Smooth muscle cell (in vitro differentiated cells): ENCODE data around the gene PPP1R7. TPM values are rescaled to one million over a fixed set of nuclear protein-coding genes. Genes with fewer than 3 reads are reported as not detected.

ENCODE experiments used
- DNase-seq: peaks from one replicate; lab custom pipeline; 2025; ENCODE audit not compliant: unreplicated experiment; lab: John Stamatoyannopoulos, UW
- H2AFZ ChIP-seq: fragments of 200-600 bp; sonication (generic); 2 replicates; pipeline ENCODE4 v1.6.0; 2016; ENCODE audit warnings: antibody characterized with exemption, low read depth, mild to moderate bottlenecking
- H3F3A ChIP-seq: fragments of 200-600 bp; sonication (generic); 2 replicates; pipeline ENCODE4 v1.6.0; 2017; ENCODE audit warnings: antibody characterized with exemption, low read depth
- H3K27ac ChIP-seq: fragments of 200-600 bp; sonication (generic); 2 replicates; pipeline ENCODE4 v1.5.1; 2016; ENCODE audit warnings: low read depth, mild to moderate bottlenecking
- H3K27me3 ChIP-seq: fragments of 200-600 bp; sonication (generic); 2 replicates; pipeline ENCODE4 v1.6.1; 2016; ENCODE audit warnings: low read depth, mild to moderate bottlenecking
- H3K36me3 ChIP-seq: fragments of 200-600 bp; sonication (generic); 2 replicates; pipeline ENCODE4 v1.5.1; 2016; ENCODE audit warnings: low read depth
- H3K4me1 ChIP-seq: fragments of 200-600 bp; sonication (generic); 2 replicates; pipeline ENCODE4 v1.5.1; 2016; ENCODE audit warnings: low read depth
- H3K4me2 ChIP-seq: fragments of 200-600 bp; sonication (generic); 2 replicates; pipeline ENCODE4 v1.6.0; 2016; ENCODE audit warnings: mild to moderate bottlenecking
- H3K4me3 ChIP-seq: fragments of 200-600 bp; sonication (generic); 2 replicates; pipeline ENCODE4 v1.5.1; 2016; ENCODE audit warnings: mild to moderate bottlenecking
- H3K79me2 ChIP-seq: fragments of 200-600 bp; sonication (generic); 2 replicates; pipeline ENCODE4 v1.6.0; 2016; ENCODE audit warnings: low read depth, mild to moderate bottlenecking
- H3K9ac ChIP-seq: fragments of 200-600 bp; sonication (generic); 2 replicates; pipeline ENCODE4 v1.6.0; 2016; ENCODE audit warnings: low read depth
- H3K9me3 ChIP-seq: fragments of 200-600 bp; sonication (generic); replicated peaks from 2 replicates; pipeline ENCODE4 v1.5.1; 2016; ENCODE audit warnings: low read depth
- H4K20me1 ChIP-seq: fragments of 200-600 bp; sonication (generic); 2 replicates; pipeline ENCODE4 v1.6.0; 2016; ENCODE audit warnings: low read depth
- CTCF ChIP-seq: fragments of 200-600 bp; sonication (generic); IDR thresholded peaks from 2 replicates; pipeline ENCODE4 v1.5.1; 2017; ENCODE audit warnings: borderline replicate concordance, mild to moderate bottlenecking, antibody characterized with exemption; ENCODE audit not compliant: insufficient read depth, poor library complexity, severe bottlenecking
- WGBS: methylation state at CpG from one replicate; pipeline ENCODE4 v1.1.7; 2016; ENCODE audit warnings: low lambda C conversion rate; 5-methylcytosine and 5-hydroxymethylcytosine counted together
- polyA plus RNA-seq: library from polyadenylated mRNA; unstranded; fragments of >200 nt; fragmentation: Nextera tagmentation; extraction: Ambion mirVana; gene quantifications from 2 replicates; pipeline ENCODE4 v1.2.1, GENCODE V29; 2016
- total RNA-seq: library from RNA; depleted of rRNA; stranded (reverse); fragments of >200 nt; gene quantifications from 2 replicates; pipeline ENCODE4 v1.2.3, GENCODE V29; 2014

The PPP1R7 gene
- total and polyA plus RNA-seq, 2 experiments from 2014 or later = 54.3 to 74.9 TPM

GRCh38 chr2:241109210-241110088 lies 40.8 kb upstream of the PPP1R7 start:
- Histone ChIP-seq H3K9ac (no peak overlapping the region), H3F3A (no peaks in the 10 kb centered on the region), H4K20me1 (no peaks in the 10 kb centered on the region), H2AFZ (no peak overlapping the region), H3K4me1 (no peaks in the 10 kb centered on the region), H3K27ac (no peak overlapping the region), H3K4me3 (no peak overlapping the region), H3K4me2 (no peak overlapping the region), H3K79me2 (no peaks in the 10 kb centered on the region), H3K36me3 (no peaks in the 10 kb centered on the region), H3K9me3 (no peaks in the 10 kb centered on the region), H3K27me3 (no peaks in the 10 kb centered on the region)
- no peak for DNase-seq
- TF ChIP-seq CTCF = no peak
- WGBS = 67% methylated on average over 13 of the region's 14 CpGs

- Histone ChIP-seq H4K20me1 (no peaks in the 10 kb centered on the region), H3K79me2 (no peaks in the 10 kb centered on the region), H2AFZ (no peak overlapping the region), H3K9ac (no peak overlapping the region), H3K27ac (no peak overlapping the region), H3K4me2 (no peak overlapping the region), H3F3A (no peaks in the 10 kb centered on the region), H3K4me3 (no peak overlapping the region), H3K9me3 (no peaks in the 10 kb centered on the region), H3K27me3 (no peaks in the 10 kb centered on the region), H3K36me3 (no peaks in the 10 kb centered on the region), H3K4me1 (no peaks in the 10 kb centered on the region)
- DNase-seq = no peak
- no peak for TF ChIP-seq CTCF
- WGBS = 93% methylated on average over 9 of the region's 9 CpGs
Observed at GRCh38 chr2:241110089-241110606, 40.1 kb upstream of the PPP1R7 start.

- WGBS = 95% methylated on average over 18 of the region's 19 CpGs
- no peaks in the 10 kb centered on the region for H3F3A ChIP-seq
- no peak for TF ChIP-seq CTCF
- H3K27me3 ChIP-seq = no peaks in the 10 kb centered on the region
- H2AFZ ChIP-seq = no peak overlapping the region
- no peaks in the 10 kb centered on the region for H3K79me2 ChIP-seq
- H4K20me1 ChIP-seq = no peaks in the 10 kb centered on the region
- H3K9me3 ChIP-seq = no peaks in the 10 kb centered on the region
- H3K4me2 ChIP-seq = no peak overlapping the region
- H3K9ac ChIP-seq = no peak overlapping the region
- H3K4me1 ChIP-seq = no peaks in the 10 kb centered on the region
- DNase-seq = no peak
- no peak overlapping the region for H3K4me3 ChIP-seq
- H3K27ac ChIP-seq = no peak overlapping the region
- no peaks in the 10 kb centered on the region for H3K36me3 ChIP-seq
Observed at GRCh38 chr2:241110607-241111439, 39.4 kb upstream of the PPP1R7 start.
